ENCODE measurements around the gene TBX19. TPM values are rescaled to one million over a fixed set of nuclear protein-coding genes. Genes with fewer than 3 reads are reported as not detected.
A peak's percentile ranks its signal among the peaks of the same experiment; 100 is the strongest.
"Not testable (repeated sequence)": the region's sequence is repeated elsewhere in the genome, so short reads cannot be mapped to it uniquely, and the experiment has no call there.

The TBX19 gene
- total RNA-seq, 2 experiments from 2014 or later = 0.22 to 0.74 TPM

GRCh38 chr1:168348146-168348709, 67.6 kb downstream of the TBX19 start:
- no peak overlapping the region for H3K4me3 ChIP-seq (ENCODE audit: low read depth, low read length, poor library complexity, severe bottlenecking)
- TF ChIP-seq EZH2phosphoT487 (IDR thresholded peaks at IDR 0.05; ENCODE audit: borderline replicate concordance, low read depth, low read length) = no peak
- TF ChIP-seq, protein P1, sequence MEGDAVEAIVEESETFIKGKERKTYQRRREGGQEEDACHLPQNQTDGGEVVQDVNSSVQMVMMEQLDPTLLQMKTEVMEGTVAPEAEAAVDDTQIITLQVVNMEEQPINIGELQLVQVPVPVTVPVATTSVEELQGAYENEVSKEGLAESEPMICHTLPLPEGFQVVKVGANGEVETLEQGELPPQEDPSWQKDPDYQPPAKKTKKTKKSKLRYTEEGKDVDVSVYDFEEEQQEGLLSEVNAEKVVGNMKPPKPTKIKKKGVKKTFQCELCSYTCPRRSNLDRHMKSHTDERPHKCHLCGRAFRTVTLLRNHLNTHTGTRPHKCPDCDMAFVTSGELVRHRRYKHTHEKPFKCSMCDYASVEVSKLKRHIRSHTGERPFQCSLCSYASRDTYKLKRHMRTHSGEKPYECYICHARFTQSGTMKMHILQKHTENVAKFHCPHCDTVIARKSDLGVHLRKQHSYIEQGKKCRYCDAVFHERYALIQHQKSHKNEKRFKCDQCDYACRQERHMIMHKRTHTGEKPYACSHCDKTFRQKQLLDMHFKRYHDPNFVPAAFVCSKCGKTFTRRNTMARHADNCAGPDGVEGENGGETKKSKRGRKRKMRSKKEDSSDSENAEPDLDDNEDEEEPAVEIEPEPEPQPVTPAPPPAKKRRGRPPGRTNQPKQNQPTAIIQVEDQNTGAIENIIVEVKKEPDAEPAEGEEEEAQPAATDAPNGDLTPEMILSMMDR (conservative IDR thresholded peaks at IDR 0.05; ENCODE audit: low read length) = no peak

GRCh38 chr1:168354335-168355269, 73.9 kb downstream of the TBX19 start:
- H3K9me3 ChIP-seq (ENCODE audit: low read length); intact Hi-C loops (cut with micrococcal nuclease; ENCODE audit: unreplicated experiment); H3K4me2 ChIP-seq (ENCODE audit: low read length); H3K36me3 ChIP-seq (ENCODE audit: insufficient read depth, low read length); BruUV-seq (replicated peaks); H4K20me1 ChIP-seq (ENCODE audit: insufficient read depth, low read length); H2AFZ ChIP-seq (ENCODE audit: low read length); H3K4me1 ChIP-seq (ENCODE audit: insufficient read depth, low read length, poor library complexity, severe bottlenecking); DNase-seq (ENCODE audit: low spot score); POLR2A ChIA-PET; H3K4me3 ChIP-seq (ENCODE audit: low read depth, low read length, poor library complexity, severe bottlenecking); CTCF ChIA-PET (ENCODE audit: unreplicated experiment); H3K27ac ChIP-seq (ENCODE audit: low read depth, low read length, poor library complexity, severe bottlenecking); H3K79me2 ChIP-seq (ENCODE audit: insufficient read depth, low read depth, low read length); H3K9me2 ChIP-seq (ENCODE audit: insufficient read depth, low read length): not testable (repeated sequence)

More at GRCh38 chr1:168348146-168348709, 67.6 kb downstream of the TBX19 start:
- Histone ChIP-seq H3K27ac (ENCODE audit: low read depth, low read length, poor library complexity, severe bottlenecking) (no peak overlapping the region), H3K4me1 (ENCODE audit: insufficient read depth, low read length, poor library complexity, severe bottlenecking) (no peaks in the 10 kb centered on the region), H4K20me1 (ENCODE audit: insufficient read depth, low read length) (no peaks in the 10 kb centered on the region), H3K4me2 (ENCODE audit: low read length) (0 out of 2 replicates have a peak overlapping the region, but pooled peaks have one; percentile 5), H3K9me3 (ENCODE audit: low read length) (no peaks in the 10 kb centered on the region), H2AFZ (ENCODE audit: low read length) (no peak overlapping the region), H3K79me2 (ENCODE audit: insufficient read depth, low read depth, low read length) (no peaks in the 10 kb centered on the region), H3K36me3 (ENCODE audit: insufficient read depth, low read length) (no peaks in the 10 kb centered on the region), H3K9me2 (ENCODE audit: insufficient read depth, low read length) (no peaks in the 10 kb centered on the region)
- no peak for DNase-seq (ENCODE audit: low spot score)
- BruUV-seq (replicated peaks) = no TSS peak
- intact Hi-C loops (cut with micrococcal nuclease; ENCODE audit: unreplicated experiment) = loop anchor here (10.0 kb wide), 2 partner anchors 87 to 997 kb away; no protein-coding TSS in a partner anchor
- CTCF ChIA-PET (ENCODE audit: unreplicated experiment) = no interaction called here
- POLR2A ChIA-PET = interaction anchor here (0.6 to 0.7 kb wide), 3 partner anchors 46 to 153 kb away, joined by 3 read pairs; no protein-coding TSS in a partner anchor

- DNase-seq (ENCODE audit: low spot score) = no peak
- Histone ChIP-seq H3K4me2 (ENCODE audit: low read length) (no peak overlapping the region), H3K4me3 (ENCODE audit: low read depth, low read length, poor library complexity, severe bottlenecking) (no peak overlapping the region), H4K20me1 (ENCODE audit: insufficient read depth, low read length) (no peaks in the 10 kb centered on the region), H3K9me3 (ENCODE audit: low read length) (no peaks in the 10 kb centered on the region), H3K36me3 (ENCODE audit: insufficient read depth, low read length) (no peaks in the 10 kb centered on the region), H3K9me2 (ENCODE audit: insufficient read depth, low read length) (no peaks in the 10 kb centered on the region), H3K4me1 (ENCODE audit: insufficient read depth, low read length, poor library complexity, severe bottlenecking) (no peaks in the 10 kb centered on the region), H3K27ac (ENCODE audit: low read depth, low read length, poor library complexity, severe bottlenecking) (no peak overlapping the region), H2AFZ (ENCODE audit: low read length) (no peak overlapping the region), H3K79me2 (ENCODE audit: insufficient read depth, low read depth, low read length) (no peaks in the 10 kb centered on the region)
- TF ChIP-seq EZH2phosphoT487 (IDR thresholded peaks at IDR 0.05; ENCODE audit: borderline replicate concordance, low read depth, low read length) = no peak
- TF ChIP-seq, protein P1 (conservative IDR thresholded peaks at IDR 0.05; ENCODE audit: low read length) = no peak
- CTCF ChIA-PET (ENCODE audit: unreplicated experiment) = no interaction called here
- POLR2A ChIA-PET = no interaction called here
- no TSS peak for BruUV-seq (replicated peaks)
- intact Hi-C loops (cut with micrococcal nuclease; ENCODE audit: unreplicated experiment) = no loop called here
Measured at GRCh38 chr1:168360151-168361021, 79.7 kb downstream of the TBX19 start.
